GM21723 (cell line): ENCODE measurements around the gene TRA2B.

Experiments
- ATAC-seq: cut with Tn5 transposase; IDR thresholded peaks from one replicate; pipeline ENCODE4 v1.9.1; 2021; ENCODE audit warnings: mild to moderate bottlenecking, moderate library complexity; ENCODE audit not compliant: unreplicated experiment

Gene TRA2B

DNA sequence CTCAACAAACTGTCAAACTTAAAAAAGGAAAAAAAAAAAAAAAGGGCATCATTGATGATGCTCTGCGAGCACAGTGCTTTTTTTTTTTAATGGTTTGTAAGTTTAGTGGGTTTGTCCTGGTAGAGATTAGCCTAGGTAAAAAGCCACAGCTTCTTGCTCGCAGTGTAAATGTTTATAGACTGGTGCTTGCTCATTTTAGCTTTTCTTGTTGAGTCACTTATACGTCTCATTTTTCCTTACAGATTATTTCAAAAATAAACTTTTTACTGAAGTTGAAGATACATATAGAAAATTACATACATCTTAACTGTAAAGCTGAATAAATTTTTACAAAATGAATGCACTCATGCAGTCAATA lies 16.5 kb upstream of the TRA2B start:
- no peak for ATAC-seq

DNA sequence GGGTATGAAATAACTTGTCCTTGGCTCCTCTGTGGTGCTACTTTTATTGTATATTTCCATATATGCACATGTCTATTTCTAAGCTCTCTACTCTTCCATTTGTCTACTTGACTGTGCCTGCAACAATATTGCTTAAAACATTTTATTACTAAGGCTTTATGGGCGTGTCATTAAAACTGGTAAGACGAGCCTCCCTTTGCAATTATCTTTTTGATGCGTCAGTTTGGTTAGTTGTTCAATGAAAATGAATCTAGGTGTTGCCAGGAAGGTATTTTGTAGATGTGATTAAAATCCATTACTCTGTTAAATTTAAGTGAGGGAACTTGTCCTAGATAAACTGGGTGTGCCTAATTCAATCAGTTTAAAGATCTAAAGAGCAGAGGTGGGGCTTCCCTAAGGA lies 12.9 kb upstream of the TRA2B start:
- ATAC-seq: no peak

DNA sequence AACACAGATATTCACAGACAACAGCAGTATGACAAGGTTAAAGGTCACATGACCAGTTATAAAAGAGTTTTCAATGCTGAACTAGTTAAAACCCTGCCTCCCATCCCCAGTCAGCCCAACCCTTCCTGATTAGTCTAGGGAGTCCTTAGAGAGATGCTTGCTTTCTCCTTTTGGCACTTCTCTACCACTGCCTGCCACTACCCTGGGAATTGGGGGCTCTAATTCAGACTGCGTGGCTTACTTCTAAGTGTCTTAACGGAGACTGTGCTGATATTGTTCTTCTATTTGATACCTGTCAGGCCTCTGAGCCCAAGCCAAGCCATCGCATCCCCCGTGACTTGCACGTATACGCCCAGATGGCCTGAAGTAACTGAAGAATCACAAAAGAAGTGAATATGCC lies 11.7 kb upstream of the TRA2B start:
- no peak for ATAC-seq

DNA sequence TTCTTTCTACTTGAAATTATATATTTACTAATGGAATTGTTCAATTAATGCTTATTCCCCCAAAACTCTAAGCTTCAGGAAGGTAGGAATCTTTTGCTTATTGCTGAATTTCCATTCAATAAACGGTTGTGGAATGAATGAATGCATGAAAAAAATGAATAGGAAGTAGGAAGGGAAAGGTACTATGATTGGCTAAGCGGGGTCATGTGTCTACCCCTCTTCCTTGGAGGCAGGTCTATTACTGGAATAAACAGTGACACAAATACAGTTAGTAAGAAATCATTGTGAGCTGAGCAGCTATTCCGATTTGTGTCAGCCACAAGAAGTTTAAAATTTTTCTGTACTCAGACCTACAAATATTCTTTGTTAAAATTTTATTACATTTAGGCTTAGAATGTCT lies 10.5 kb upstream of the TRA2B start:
- ATAC-seq: no peak

DNA sequence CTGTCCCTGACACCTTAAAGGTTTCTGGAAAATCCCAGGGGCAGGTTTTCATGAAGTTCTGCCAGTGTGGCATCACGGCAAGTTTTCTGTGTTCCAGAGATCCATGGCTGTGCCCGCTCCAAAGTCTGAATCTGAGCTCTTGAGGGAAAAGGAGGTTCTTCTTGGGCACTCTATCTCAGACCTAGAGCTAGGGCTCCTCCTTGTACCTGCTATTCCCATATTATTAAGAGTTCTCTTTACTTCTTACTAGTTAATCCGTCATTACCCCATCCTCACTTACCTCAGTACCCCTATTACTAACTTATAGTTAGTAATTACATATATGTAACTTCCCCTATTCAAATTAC lies 5.9 kb upstream of the TRA2B start:
- ATAC-seq: peak; percentile 27

DNA sequence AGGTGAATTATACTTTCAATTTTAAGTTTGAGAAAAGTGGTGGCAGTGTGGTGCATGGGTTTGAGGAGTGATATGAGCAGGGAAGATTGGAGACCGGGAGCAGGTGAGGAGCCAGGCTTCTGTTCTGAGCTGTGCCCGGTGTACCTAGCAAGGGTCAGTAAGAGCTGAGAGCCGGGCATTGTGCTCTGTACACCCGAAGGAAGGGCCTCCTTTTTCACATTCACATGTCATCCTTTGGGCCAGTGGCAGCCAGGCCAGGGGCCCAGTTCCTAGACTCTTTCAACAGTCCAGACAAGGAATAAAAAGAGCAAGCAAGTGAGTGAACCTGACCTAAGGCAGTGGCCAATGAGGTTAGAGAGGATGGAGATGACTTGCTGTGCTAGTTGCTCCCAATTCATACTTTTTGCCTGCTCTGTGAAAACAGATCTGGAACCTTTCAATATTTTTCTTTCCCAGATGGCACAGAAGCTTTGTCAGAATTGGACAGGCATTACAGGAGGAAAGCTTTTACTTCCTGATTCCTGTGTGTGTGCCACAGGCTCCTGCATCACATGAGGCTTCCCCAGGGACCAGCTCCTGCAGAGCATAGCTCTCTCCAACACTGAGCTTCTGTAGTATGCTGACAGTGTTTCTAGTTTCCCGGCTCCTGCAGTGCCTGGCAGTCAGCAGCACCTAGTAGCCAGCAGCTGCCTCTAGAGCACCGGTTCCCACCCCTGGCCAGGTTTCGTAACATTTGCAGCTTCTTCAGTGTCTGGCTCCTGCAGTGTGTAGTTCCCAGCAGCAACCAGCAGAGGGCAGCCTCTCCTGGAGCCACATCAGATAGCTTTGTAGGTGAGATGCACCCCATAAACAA lies 5.3 kb upstream of the TRA2B start:
- ATAC-seq: peak; percentile 95

DNA sequence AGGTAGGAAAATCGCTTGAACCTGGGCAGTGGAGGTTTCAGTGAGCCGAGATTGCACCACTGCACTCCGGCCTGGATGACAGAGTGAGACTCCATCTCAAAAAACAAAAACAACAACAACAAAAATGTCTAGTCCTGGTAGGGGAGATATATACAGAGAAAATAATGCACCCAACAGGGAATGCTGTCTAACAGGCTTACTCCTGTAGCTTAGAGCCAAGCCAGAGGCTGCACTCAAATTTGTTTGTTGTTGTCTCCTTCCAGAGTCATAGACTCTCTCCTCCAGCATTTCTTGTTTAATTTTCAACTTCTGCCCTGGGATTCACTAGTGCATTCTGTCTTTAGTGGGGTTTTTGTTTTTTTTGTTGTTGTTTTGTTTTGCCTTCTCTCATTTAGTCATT lies 4.6 kb upstream of the TRA2B start:
- no peak for ATAC-seq

DNA sequence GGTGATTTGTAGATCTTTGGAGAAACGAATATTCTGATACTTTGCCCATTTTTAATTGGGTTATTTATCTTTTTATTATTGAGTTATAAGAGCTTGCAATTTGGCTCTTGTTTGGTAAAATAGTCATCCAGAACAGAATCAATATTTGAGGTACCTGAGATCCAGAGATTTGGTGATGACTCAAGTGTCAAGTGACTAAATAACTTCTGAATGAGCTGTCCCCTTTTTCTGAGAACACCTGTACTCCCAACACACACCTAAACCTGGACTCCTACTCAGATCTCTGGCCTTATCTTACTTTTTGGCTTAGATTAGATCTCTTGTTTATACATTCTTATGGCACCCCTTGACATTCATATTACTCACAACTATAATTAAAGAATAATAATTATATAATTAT lies 3.1 kb upstream of the TRA2B start:
- ATAC-seq: no peak

DNA sequence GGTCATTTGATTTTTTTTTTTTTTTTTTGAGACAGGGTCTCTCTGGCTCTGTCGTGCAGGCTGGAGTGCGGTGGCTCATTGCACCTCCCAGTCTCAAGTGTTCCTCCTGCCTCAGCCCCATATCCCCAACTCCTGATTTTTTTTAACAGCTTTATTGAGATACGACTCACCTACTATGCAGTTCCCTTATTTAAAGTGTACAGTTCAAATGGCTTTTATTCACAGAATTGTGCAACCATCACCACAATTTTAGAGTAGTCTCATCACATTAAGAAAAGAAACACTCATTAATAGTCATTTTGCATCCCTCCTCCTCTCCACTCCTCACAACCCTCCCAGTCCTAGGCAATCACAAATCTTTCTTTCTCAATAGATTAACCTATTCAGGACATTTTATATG lies 1.9 kb upstream of the TRA2B start:
- no peak for ATAC-seq

DNA sequence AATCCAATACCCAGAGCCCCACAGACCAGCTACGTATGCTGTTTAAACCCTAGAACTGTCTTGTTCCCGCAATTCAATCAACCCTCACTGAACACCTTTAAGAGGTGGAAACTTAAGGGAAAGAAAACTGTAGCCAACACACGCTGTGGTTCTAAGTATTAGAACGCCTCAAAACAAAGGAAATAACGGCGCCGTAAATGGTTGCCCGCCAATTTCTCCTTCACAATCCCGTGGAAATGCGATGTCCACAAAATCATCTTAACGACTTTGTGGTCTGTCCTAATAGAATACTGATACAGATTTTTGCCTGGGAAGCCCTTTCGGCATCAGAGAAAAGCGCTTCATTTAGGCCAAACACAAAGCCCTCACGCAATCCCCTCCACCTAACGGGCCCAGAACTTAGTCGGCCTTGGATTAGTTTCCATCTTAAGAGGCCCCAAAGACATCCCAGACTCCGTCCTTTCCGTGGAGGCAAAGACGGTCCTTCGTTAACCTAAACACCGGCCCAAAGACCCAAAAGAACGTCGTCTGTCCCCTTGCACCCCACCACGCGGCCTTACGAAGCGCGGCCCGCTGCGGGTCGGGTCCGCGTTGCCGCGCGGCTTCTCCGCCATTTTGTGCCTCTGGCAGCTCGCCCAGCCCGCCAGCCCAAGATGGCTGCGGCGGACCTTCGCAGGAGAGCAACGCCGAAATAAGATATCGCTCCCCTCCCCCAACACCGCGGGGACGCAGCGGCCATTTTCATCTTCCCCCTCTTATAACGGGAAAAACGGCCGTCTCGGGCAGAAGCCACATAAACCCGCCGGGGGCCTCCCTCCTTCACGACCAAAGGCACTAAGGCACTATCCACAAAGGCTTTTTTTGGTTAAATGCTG lies 763 bp downstream of the TRA2B start:
- peak; percentile 51 for ATAC-seq

DNA sequence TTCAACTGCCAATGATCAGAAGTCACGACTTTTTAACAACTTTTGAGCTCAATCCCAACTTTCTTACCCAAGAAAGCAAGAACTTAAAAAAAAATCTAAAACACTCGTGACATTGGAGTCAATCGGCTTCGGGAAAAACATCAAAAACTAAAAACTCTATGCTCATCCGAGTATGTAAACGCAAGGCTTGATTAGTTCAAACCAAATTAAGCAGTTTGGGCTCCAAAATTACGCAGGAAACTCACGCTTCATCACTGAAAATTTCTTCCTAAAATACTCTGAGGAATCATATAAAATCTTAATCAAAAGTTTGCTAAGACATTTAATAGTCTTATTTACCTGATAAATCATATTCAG lies 1.6 kb downstream of the TRA2B start:
- no peak for ATAC-seq

DNA sequence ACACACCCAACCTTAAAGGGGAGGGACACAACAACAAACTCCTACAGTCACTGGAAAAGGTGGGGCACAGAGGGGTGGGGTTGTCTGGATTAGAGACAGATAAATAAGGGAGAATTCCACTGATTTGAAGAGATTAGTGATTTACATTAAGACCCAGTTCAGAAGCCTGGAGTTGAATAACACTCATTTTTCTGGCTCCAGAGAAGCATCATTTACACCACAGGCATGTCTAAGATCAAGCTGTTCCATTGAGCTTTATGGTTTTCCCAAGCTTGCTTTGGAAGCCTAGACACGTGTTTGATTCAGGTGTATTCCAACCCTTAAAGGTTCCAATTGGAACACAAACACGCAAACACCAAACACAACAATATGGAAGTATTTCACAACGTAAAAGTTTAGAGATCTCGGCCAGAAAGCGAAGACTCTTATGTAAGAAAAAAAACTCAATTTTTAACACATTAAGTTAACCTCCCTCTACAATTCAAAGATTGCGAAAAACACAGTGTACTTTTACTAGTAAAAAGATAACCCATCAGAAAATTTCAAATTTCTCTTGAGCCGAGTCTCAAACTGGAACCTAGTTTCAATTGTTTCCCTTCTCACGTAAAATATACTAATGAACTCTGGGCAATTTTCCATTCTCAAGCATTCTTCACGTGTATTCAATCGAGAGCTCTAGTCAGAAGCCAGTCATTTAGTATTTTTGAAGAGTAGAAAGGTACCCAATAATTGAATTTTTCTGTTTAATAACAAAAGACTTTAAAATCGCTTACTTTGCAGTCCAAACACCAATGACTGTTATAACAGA lies 2.1 kb downstream of the TRA2B start:
- no peak for ATAC-seq

DNA sequence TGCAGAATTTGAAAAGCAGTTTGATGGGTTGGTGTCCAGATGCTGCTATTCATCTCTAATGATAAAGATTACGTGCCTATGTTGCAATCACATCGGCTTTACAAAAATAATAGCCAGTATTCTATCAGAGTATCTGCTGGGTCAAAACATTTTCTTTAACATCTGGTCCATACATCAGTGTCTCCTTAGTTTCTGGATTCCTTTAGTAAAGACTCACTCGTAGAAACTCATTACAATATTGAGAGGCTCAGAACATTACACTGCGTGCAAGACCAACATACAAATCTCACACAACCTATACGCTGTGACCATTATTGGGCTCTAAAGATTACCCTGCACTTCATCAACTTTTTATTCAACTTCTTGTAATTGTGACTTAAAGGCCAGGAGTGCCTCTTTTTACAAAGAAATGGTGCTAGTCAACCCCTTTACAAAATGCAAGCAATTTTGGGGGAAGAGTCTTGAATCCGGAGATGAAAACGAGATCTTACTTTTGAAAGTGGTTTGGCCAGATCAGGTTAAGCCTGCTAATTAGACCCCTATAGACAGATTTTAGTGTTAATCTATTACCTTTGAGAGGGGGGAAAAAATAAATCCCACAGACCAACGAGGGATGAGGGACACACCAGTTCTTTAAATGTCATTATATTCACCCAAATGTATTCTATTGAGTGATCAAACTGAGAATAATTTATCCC lies 2.9 kb downstream of the TRA2B start:
- no peak for ATAC-seq

DNA sequence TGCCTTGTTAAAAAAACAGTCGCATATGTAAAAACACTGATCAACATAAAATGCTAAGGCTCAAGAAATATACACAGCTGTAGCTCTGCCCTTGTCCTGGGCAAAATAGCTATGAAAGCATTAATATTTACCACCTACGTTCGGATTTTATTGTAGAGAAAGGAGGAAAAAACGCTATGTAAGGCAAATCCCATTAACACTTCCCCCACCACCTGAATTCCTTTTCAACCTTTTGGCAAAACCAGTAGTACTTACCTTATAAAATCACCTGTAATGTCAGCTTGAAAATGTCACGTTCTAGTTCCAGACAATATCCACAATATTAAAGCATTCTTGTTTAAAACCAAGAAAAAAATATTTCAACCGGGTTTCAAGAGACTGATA lies 3.6 kb downstream of the TRA2B start:
- no peak for ATAC-seq

DNA sequence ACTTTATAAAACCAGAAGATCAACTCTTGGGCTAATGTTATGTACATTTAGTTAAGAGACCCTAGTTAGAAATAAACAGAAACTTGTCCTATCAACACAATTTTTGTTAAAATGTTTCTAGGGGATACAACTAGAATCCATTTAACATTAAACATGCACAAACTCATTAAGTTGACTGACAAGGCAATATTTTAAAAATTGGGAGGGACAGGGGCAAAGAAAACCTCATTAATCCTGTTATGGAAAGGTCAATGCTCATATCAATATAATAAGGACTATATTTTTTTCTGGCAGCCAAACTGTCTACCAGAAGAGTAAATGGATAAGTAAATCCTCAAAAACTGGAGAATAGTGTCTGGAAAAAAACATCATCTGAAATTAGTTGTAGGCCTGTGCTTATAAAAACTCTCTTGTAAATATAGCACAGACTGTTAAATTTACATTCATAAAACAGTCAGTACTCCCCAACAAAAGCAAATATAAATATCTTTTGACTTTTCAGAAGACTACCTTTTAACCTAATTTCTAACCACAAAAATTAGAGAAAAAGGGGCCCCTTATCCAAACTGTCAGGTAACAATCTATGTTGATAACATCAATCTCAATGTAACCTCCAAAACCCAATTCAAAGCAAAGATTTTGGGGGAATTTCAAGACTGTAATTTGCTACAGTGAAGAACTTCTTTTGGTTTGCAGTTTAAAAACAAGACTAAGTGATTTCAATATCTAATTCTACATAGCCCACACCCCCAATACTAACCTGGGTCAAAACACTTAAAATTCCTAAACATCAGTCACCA lies 4.2 kb downstream of the TRA2B start:
- ATAC-seq: no peak

DNA sequence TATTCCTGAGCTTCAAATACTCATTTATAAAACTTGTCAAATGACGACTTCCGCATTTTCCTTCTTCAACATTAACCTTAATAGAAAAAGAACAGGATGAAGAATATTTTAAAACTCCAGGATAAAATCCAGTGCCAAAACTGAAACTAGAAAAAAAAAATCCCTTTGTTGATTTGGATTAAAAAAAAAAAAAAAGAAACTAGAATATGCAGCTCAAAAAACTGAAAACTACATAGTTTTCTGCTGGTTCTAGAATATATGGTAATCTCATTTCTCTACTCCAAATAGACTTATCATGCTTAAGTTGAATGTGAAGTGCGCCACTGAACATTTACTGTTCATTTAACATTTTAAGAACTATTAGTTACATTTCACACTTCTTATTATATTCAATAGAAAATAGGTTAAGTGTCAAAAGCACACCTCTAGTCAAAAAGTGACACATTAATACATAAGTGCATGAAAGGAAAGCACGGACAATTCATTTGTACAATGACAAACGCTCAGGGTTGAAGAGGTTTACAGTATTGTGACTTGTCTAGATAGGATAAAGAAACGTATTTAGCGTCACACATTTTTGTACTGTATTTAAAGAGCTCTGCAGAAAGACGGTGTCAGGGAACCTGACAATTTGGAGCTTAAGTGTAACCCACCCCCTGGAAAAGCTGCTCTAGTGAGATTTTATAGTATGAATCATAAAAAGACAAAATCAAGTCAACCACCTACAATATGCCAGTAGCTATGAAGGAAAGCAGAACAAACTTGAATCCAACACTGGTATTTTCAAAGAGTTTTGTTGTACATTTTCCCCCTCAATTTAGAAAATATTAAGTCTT lies 5.8 kb downstream of the TRA2B start:
- ATAC-seq: no peak

DNA sequence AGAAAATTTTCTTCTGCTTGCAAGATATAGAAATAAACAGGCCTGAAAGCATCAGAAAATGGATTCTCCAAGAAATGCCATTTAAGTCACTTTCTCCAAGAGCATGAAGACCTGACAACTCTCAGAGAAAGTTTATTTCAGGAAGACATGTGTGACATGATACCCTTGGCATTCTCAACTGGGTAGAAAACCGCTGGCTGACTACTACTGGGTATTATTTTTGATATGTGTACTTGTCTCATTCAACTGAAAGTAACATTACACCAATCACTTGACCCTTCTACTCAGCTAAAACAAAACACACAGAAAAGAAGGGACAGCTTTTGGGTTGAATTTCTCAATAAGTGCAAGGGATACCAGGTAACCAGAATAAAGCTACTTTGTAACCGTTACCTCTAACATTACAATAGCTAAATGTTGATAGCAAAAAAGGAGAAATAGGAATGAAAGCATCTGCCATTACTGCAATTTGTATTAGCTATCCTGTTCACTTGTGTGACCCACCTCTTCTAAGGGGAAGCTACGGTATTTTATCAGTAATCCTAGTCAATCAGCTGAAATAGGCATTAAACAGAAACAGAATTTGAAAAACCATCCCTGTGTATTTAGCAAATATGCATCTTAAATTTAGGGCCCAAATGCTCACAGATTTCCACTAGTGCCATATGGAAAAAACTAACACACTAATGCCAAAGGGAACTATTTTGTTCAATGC lies 7.3 kb downstream of the TRA2B start:
- no peak for ATAC-seq
